NOMO-1 treated with dmso at 0.1 percent for 144 hours (cell line): Measurements from ENCODE around the gene TMEM250.

Source experiments
- DNase-seq: peaks from one replicate; lab custom pipeline; 2025; ENCODE audit not compliant: unreplicated experiment; lab: John Stamatoyannopoulos, UW

The TMEM250 gene

DNA sequence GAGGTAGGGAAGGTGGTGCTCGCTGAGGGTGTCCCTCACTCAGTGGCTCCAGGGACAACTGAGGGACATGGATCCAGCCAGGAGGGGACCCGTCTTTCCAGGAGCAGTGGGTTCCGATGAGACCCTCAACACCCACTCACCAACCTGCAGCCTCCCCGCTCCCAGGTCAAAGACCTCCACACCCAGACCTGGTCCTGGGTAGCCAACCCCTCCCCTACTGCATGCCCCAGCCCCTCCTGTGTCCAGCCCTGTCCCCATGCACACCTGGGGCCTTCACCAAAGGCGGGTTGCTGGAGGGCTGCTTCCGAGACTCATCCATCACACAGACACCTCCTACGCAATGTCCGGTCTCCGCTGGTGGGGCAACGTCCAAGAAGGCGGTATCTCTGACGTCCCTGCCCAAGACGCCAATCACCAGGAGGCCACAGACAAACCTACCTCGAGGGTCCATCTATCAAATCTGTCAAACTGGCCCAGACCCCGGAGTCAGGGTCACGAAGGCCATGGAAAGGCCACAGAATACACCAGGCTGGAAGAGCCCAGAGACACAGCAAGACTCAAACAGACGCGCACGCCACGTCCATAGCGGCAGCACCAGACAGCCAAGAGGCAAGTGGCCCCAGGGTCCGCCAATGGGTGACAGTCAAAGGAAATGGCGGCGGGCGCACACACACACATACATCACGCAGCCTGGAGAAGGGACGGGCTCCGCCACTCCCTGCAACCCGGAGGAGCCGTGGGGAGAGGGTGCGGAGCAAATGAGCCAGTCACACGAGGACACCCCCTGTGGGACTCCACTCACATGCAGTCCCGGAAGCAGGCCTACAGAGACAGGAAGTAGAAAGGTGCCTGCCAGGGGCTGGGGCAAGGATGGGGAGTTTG, 34.4 kb downstream of the TMEM250 start:
- DNase-seq = no peak

DNA sequence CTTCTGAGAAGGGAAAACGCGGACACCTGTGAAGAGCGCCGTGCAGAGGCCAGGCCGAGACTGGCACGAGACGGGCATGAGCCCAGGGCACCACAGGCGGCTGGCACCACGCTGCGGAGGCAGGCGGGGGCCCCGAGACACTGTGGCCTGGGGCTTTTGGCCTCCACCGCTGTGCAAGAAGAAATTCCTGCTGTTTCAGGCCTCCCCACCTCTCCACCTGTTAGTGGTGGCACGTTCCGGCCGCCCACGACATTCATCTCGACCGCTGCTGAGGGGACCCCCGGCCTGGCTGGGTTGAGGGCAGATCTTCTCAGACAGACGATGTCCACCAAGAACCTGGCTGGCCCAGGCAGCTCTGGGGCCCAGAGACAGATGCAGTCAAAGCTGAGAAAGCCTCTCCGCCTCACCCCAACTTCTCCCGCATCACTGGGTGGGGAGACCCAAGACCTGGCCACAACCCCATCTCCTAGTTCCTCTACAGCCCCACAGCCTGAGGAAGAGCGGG, 35.1 kb downstream of the TMEM250 start:
- DNase-seq = no peak

DNA sequence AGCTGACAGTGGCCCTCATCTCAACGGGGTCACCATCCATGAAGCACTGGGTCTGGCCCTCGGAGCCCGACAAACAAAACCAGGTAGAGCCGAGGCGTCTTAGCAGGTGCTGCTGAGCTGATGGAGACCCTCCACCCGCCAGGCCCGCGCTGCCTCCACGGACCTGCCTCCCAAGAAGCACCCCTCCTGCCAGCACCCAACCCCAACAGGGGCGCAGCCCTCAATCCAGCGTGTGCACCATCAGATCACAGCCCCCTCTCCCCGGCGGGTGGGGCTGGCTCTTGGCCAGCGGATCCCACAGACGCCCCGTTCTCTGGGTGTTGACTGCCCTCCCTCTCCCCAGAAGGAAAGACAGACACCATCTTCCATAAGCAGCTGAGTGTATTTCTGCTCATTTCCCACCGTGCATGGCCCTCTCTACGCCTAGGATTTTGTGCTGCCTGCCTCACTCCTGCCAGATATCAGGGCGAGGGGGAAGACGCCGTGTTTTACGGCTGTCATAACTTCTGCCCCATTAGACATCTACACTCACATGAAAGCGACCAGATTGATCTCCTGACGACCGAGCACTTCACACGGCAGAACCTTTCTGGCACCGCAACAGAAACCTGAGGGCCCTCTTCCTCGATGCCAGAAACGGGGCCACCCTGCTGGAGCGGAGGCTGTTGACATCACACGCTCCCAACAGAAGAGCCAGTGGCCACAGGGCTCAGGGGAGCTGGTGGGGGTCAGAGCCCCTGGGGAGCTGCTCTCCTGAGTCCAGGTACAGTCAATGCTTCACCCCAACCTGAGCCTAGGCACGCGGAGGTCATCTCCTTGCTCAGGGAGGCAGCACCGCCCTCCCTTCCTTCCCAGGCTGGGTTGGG, 35.9 kb downstream of the TMEM250 start:
- no peak for DNase-seq

- DNase-seq = no peak
These were observed 36.7 kb downstream of the TMEM250 start for GRCh38 chr9:136081826-136082495.

- no peak for DNase-seq
These were observed 37.4 kb downstream of the TMEM250 start for GRCh38 chr9:136081113-136081825.

DNA sequence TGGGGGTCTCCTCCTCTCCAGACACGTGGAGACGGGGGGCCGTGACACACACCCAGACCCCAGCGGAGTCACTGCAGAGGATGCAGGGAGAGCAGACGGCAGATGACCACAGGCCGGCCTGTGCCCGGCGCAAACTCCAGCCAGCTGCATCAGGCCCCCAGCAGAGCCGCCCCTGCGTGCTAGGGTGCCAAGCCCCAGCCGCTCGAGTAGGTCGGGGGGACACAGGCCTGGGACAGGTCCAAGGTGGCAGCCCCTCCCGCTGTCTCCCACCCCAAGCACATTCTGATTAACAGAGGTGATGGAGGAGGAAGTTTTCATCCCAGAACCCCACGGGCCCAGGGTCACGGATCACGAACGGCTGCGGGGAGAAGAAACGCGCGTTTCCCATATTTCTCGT, 38.0 kb downstream of the TMEM250 start:
- no peak for DNase-seq

DNA sequence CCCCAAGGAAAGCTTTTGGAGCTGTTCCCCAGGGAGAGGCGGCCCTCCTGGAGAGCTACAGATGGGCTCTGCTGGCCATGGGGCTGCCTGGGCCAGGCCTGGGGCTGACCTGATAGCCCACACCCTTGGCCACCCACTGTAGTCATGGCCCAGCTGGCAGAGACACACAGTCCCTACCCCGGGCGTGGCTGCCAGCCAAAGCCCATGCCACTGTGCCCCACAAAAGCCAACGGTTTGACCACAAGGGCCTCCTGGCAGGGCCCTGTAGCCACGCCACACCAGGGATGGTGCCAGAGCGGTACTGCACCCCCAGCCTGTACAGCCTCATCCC, 38.8 kb downstream of the TMEM250 start:
- no peak for DNase-seq

DNA sequence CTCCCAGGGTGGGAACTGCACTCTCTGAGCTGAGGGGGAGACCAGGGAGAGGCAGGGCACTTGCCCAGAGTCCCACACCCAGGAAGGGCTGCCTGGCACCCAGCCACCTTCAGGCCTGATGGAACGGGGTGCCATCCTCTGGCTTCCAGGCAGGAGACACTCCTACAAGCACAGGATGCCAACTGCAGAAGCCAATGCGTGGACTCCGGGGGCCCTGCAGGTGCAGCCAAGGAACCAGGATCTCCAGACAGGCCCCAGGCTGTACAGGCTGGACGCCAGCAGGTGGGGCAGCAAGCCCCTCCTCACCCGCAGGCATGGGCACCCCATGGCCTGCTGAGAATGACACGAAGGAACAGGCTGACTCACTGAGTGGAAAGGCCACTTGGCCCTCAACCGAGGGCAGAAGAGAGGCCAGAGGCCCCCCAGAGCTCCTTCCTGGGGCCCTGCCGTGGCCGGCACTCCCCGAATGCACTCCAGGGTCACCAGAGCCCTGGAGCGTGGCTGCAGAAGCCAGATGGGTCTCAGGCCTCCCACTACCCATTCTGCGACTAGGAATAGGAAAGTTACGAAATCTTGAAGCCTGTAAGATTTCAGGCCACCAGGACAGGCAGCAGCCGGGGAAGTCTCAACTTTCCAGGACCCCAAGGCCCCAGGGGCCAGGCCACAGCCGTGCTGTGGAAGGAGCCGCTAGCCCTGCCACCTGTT, 39.3 kb downstream of the TMEM250 start:
- DNase-seq = no peak

GRCh38 chr9:136078498-136079011, 40.1 kb downstream of the TMEM250 start:
- no peak for DNase-seq

DNA sequence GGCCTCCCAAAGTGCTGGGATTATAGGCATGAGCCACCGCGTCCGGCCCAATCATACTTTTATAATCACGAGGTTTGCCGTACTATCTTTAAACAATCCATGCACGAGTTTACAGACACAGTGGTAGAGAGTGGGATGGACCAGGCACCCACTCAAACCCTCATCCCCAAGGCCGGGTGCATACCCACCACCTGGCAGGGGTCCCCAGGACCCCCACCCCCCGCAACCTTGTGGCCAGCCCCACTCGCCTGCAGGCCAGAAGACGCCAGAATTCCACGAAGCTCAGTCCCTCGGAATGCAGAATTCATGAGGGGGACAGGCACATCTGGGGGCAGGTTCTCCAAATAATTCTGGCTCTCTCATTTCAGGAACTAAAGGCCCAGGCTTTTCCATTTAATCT, 40.7 kb downstream of the TMEM250 start:
- DNase-seq = no peak

GRCh38 chr9:136077491-136077890, 41.2 kb downstream of the TMEM250 start:
- no peak for DNase-seq

GRCh38 chr9:136075881-136076678, 42.6 kb downstream of the TMEM250 start:
- peak; percentile 87 for DNase-seq

DNA sequence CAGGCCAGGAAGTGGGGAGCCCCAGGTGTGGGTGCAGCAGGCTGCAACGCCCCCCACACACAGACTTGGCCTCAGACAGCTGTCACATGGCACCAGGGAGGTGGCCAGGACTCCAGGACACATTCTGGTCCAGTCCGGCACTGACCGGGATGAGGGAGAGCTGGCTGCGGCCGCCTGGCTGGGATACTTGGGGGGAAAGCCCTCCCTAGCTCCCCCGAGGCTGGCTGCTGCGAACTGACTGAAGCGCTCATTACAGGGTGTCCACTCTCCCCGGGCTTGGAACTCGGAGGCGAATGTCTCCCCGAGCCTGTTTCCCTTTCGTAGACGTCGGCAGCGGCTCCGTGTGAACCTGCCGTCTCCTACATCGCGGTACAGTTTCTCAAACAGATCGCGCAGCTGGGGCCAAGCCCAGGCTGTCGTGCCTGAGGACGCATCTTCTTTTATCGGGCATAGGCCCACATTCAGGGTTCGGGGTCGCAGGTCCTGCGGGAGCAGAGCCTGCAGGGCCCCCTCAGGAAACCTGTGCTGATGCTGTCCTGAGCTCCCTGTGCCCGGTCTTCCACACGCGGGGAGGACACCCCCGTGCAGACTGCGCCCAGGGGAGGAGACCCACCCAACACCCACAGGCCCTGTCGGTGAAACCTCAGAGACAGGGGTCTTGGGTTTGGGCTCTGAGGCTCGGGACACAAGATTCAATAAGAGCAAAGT, 43.4 kb downstream of the TMEM250 start:
- no peak for DNase-seq

- DNase-seq = no peak
These were observed 44.0 kb downstream of the TMEM250 start for GRCh38 chr9:136074706-136075105.
